Activated T-cell treated with anti-CD3 and anti-CD28 coated beads, Interleukin-2, amount 50 U/mL, for 72 hours (primary cell): ENCODE measurements around the gene NOTUM. TPM values are rescaled to one million over a fixed set of nuclear protein-coding genes. Genes with fewer than 3 reads are reported as not detected.
A peak's percentile ranks its signal among the peaks of the same experiment; 100 is the strongest.

Experiments used
- ATAC-seq, 2 donors: fragments of 150-1000 bp; cut with Tn5 transposase; replicated peaks in 1 of 2; 2 replicates each; pipeline ENCODE4 v1.10.0; 2021; ENCODE audit warnings: moderate library complexity in 2 of 2, mild to moderate bottlenecking in 1 of 2
- DNase-seq, 2 donors: peaks; one replicate each; pipeline ENCODE4 v3.0.0; 2021 to 2022; ENCODE audit warnings: mixed read lengths in 1 of 2
- H3K27ac Mint-ChIP-seq: one replicate; pipeline ENCODE4 v1.8.0; 2022; ENCODE audit warnings: mild to moderate bottlenecking, moderate library complexity, mixed read lengths
- H3K27me3 Mint-ChIP-seq: one replicate; pipeline ENCODE4 v1.8.0; 2022; ENCODE audit warnings: low read depth, mixed read lengths
- H3K36me3 Mint-ChIP-seq, 2 donors: one replicate each; pipeline ENCODE4 v1.8.0; 2022; ENCODE audit warnings: mixed read lengths in 2 of 2, mild to moderate bottlenecking in 1 of 2; ENCODE audit not compliant: insufficient read depth in 2 of 2
- H3K4me1 Mint-ChIP-seq: one replicate; pipeline ENCODE4 v1.8.0; 2022; ENCODE audit warnings: low read depth, mixed read lengths
- H3K4me3 Mint-ChIP-seq, 2 donors: one replicate each; pipeline ENCODE4 v1.8.0; 2022; ENCODE audit warnings: mild to moderate bottlenecking in 2 of 2, mixed read lengths in 2 of 2, moderate library complexity in 2 of 2
- H3K9me3 Mint-ChIP-seq, 2 donors: one replicate each; pipeline ENCODE4 v1.8.0; 2022; ENCODE audit warnings: mixed read lengths in 2 of 2
- total RNA-seq, 2 donors: library from RNA; stranded (reverse); gene quantifications; one replicate each; pipeline ENCODE4 v1.2.3, GENCODE V29; 2022

NOTUM gene
- total RNA-seq, 2 donors from 2014 or later: 0.76 to 1.4 TPM

- H3K9me3 Mint-ChIP-seq: no peaks in the 10 kb centered on the region
- peak within 1 kb of the TSS; percentile 83 to 85 for H3K4me3 Mint-ChIP-seq
- H3K4me1 Mint-ChIP-seq: peaks cover 36% of the 10 kb centered on the region
- no peak within 1 kb of the TSS for H3K27ac Mint-ChIP-seq
- peaks cover 1 to 11% of the 10 kb centered on the region in 2 donors for H3K36me3 Mint-ChIP-seq
- ATAC-seq (peak; percentile 92 to 93), DNase-seq (peak; percentile 95 to 96)
- H3K27me3 Mint-ChIP-seq: no peaks in the 10 kb centered on the region
Observed at GRCh38 chr17:81911277-81911961, 49.6 kb downstream of the NOTUM start, which contains the start of gene PCYT2. TSS of gene PCYT2 (minus strand) at chr17:81911399. CDS start at chr17:81911355, 44 bp downstream.

- H3K36me3 Mint-ChIP-seq: peaks cover 1 to 11% of the 10 kb centered on the region in 2 donors
- H3K27ac Mint-ChIP-seq: no peak overlapping the region
- H3K9me3 Mint-ChIP-seq: no peaks in the 10 kb centered on the region
- DNase-seq: no peak
- peak; percentile 50 to 54 for ATAC-seq
- H3K4me1 Mint-ChIP-seq: peaks cover 31% of the 10 kb centered on the region
- peak overlapping the region; percentile 83 to 85 for H3K4me3 Mint-ChIP-seq
- no peaks in the 10 kb centered on the region for H3K27me3 Mint-ChIP-seq
Observed at GRCh38 chr17:81910840-81911276, 50.1 kb downstream of the NOTUM start.

GRCh38 chr17:81909966-81910839, 50.8 kb downstream of the NOTUM start:
- H3K36me3 Mint-ChIP-seq: peaks cover 1 to 9% of the 10 kb centered on the region in 2 donors
- no peak overlapping the region for H3K27ac Mint-ChIP-seq
- no peak for DNase-seq
- no peaks in the 10 kb centered on the region for H3K27me3 Mint-ChIP-seq
- no peak for ATAC-seq
- no peaks in the 10 kb centered on the region for H3K9me3 Mint-ChIP-seq
- H3K4me1 Mint-ChIP-seq: peaks cover 28% of the 10 kb centered on the region
- peak overlapping the region; percentile 83 to 85 for H3K4me3 Mint-ChIP-seq

- H3K27me3 Mint-ChIP-seq: no peaks in the 10 kb centered on the region
- peak overlapping the region in 1 of 2 donors; percentile 83 for H3K4me3 Mint-ChIP-seq
- no peak for ATAC-seq
Observed at GRCh38 chr17:81909231-81909630, 51.8 kb downstream of the NOTUM start.

GRCh38 chr17:81908793-81909192, 52.2 kb downstream of the NOTUM start:
- no peak overlapping the region for H3K27ac Mint-ChIP-seq
- no peak for ATAC-seq

More at GRCh38 chr17:81909231-81909630, 51.8 kb downstream of the NOTUM start:
- Mint-ChIP-seq H3K9me3 (no peaks in the 10 kb centered on the region), H3K36me3 (peaks cover 1 to 9% of the 10 kb centered on the region in 2 donors), H3K27ac (no peak overlapping the region), H3K4me1 (peaks cover 28% of the 10 kb centered on the region)
- DNase-seq: no peak

GRCh38 chr17:81907219-81908145, 53.5 kb downstream of the NOTUM start:
- Mint-ChIP-seq H3K4me1 (peaks cover 23% of the 10 kb centered on the region), H3K27ac (no peak overlapping the region), H3K36me3 (no peaks in the 10 kb centered on the region), H3K4me3 (no peak overlapping the region), H3K27me3 (no peaks in the 10 kb centered on the region), H3K9me3 (no peaks in the 10 kb centered on the region)
- DNase-seq: no peak
- ATAC-seq: no peak

More at GRCh38 chr17:81908793-81909192, 52.2 kb downstream of the NOTUM start:
- Mint-ChIP-seq H3K4me3 (no peak overlapping the region), H3K9me3 (no peaks in the 10 kb centered on the region), H3K27me3 (no peaks in the 10 kb centered on the region), H3K4me1 (peaks cover 28% of the 10 kb centered on the region), H3K36me3 (peaks cover 1 to 9% of the 10 kb centered on the region in 2 donors)
- DNase-seq: no peak

- no peaks in the 10 kb centered on the region for H3K9me3 Mint-ChIP-seq
Observed at GRCh38 chr17:81906476-81907218, 54.3 kb downstream of the NOTUM start.

GRCh38 chr17:81905993-81906392, 55.0 kb downstream of the NOTUM start:
- DNase-seq (no peak), ATAC-seq (no peak)
- H3K36me3 Mint-ChIP-seq: no peaks in the 10 kb centered on the region
- peaks cover 6% of the 10 kb centered on the region for H3K27me3 Mint-ChIP-seq
- no peak overlapping the region for H3K4me3 Mint-ChIP-seq
- H3K4me1 Mint-ChIP-seq: peaks cover 14% of the 10 kb centered on the region
- H3K27ac Mint-ChIP-seq: no peak overlapping the region
- no peaks in the 10 kb centered on the region for H3K9me3 Mint-ChIP-seq

More at GRCh38 chr17:81906476-81907218, 54.3 kb downstream of the NOTUM start:
- Mint-ChIP-seq H3K4me1 (peaks cover 16% of the 10 kb centered on the region), H3K27ac (no peak overlapping the region), H3K27me3 (no peaks in the 10 kb centered on the region), H3K36me3 (no peaks in the 10 kb centered on the region), H3K4me3 (no peak overlapping the region)
- ATAC-seq (no peak), DNase-seq (no peak)

- no peaks in the 10 kb centered on the region for H3K9me3 Mint-ChIP-seq
- H3K4me3 Mint-ChIP-seq: no peak overlapping the region
Observed at GRCh38 chr17:81905424-81905875, 55.5 kb downstream of the NOTUM start.

GRCh38 chr17:81904600-81905423, 56.2 kb downstream of the NOTUM start:
- peaks cover 12% of the 10 kb centered on the region for H3K27me3 Mint-ChIP-seq
- no peaks in the 10 kb centered on the region for H3K9me3 Mint-ChIP-seq
- no peak overlapping the region for H3K27ac Mint-ChIP-seq
- peaks cover 0 to 4% of the 10 kb centered on the region in 2 donors for H3K36me3 Mint-ChIP-seq
- H3K4me3 Mint-ChIP-seq: no peak overlapping the region
- DNase-seq (no peak), ATAC-seq (no peak)
- H3K4me1 Mint-ChIP-seq: peaks cover 10% of the 10 kb centered on the region

More at GRCh38 chr17:81905424-81905875, 55.5 kb downstream of the NOTUM start:
- H3K27me3 Mint-ChIP-seq: peaks cover 12% of the 10 kb centered on the region
- H3K27ac Mint-ChIP-seq: no peak overlapping the region
- no peaks in the 10 kb centered on the region for H3K36me3 Mint-ChIP-seq
- DNase-seq: no peak
- peaks cover 14% of the 10 kb centered on the region for H3K4me1 Mint-ChIP-seq
- ATAC-seq: no peak

GRCh38 chr17:81903896-81904599, 56.9 kb downstream of the NOTUM start:
- Mint-ChIP-seq H3K4me3 (no peak overlapping the region), H3K27me3 (peaks cover 12% of the 10 kb centered on the region), H3K9me3 (no peaks in the 10 kb centered on the region), H3K27ac (no peak overlapping the region), H3K4me1 (peaks cover 2% of the 10 kb centered on the region), H3K36me3 (peaks cover 0 to 5% of the 10 kb centered on the region in 2 donors)
- ATAC-seq (no peak), DNase-seq (no peak)
